OCI-LY7 (cell line): Measurements from ENCODE around the gene LTBP2. TPM values are rescaled to one million over a fixed set of nuclear protein-coding genes. Genes with fewer than 3 reads are reported as not detected.

Experiments
- BruUV-seq: library from RNA; stranded (reverse); fragments of 400-500 nt; replicated peaks from 2 replicates; lab custom pipeline; 2021; lab: Mats Ljungman, UMichigan
- CTCF ChIA-PET: fragments of 300-600 bp; sonication (Branson Sonifier 250); formaldehyde crosslinking; loops from one replicate; lab custom pipeline; 2022; ENCODE audit warnings: antibody characterized with exemption; ENCODE audit not compliant: unreplicated experiment; lab: Charles Lee
- POLR2A ChIA-PET: fragments of 300-600 bp; sonication (Branson Sonifier 250); formaldehyde crosslinking; loops from one replicate; lab custom pipeline; 2022; ENCODE audit warnings: antibody characterized with exemption; lab: Charles Lee
- DNase-seq: peaks from one replicate; pipeline ENCODE4 v3.0.0-alpha.2; 2015; ENCODE audit warnings: low spot score
- H2AFZ ChIP-seq: fragments of 200-600 bp; sonication (generic), shearing (Covaris generic); 2 replicates; pipeline ENCODE4 v1.6.1; 2014; ENCODE audit warnings: mild to moderate bottlenecking, antibody characterized with exemption, low read length, moderate library complexity
- H3K27ac ChIP-seq: fragments of 200-600 bp; sonication (generic); 2 replicates; pipeline ENCODE4 v1.5.1; 2014; ENCODE audit warnings: mixed run types, low read depth, mild to moderate bottlenecking, moderate library complexity, low read length, inconsistent platforms; ENCODE audit not compliant: poor library complexity, severe bottlenecking
- H3K36me3 ChIP-seq: fragments of 200-600 bp; sonication (generic); 2 replicates; pipeline ENCODE4 v1.6.1; 2014; ENCODE audit warnings: mild to moderate bottlenecking, antibody characterized with exemption, low read length, moderate library complexity, mixed read lengths; ENCODE audit not compliant: insufficient read depth
- H3K4me1 ChIP-seq: fragments of 200-600 bp; sonication (generic); 2 replicates; pipeline ENCODE4 v1.5.1; 2014; ENCODE audit warnings: mild to moderate bottlenecking, low read length; ENCODE audit not compliant: insufficient read depth, poor library complexity, severe bottlenecking
- H3K4me2 ChIP-seq: fragments of 200-600 bp; sonication (generic); 2 replicates; pipeline ENCODE4 v1.6.1; 2014; ENCODE audit warnings: mild to moderate bottlenecking, low read length
- H3K4me3 ChIP-seq: fragments of 200-600 bp; sonication (generic); 2 replicates; pipeline ENCODE4 v1.5.1; 2014; ENCODE audit warnings: mild to moderate bottlenecking, low read depth, low read length; ENCODE audit not compliant: poor library complexity, severe bottlenecking
- H3K79me2 ChIP-seq: fragments of 200-600 bp; sonication (generic); 2 replicates; pipeline ENCODE4 v1.6.1; 2016; ENCODE audit warnings: low read depth, mild to moderate bottlenecking, low read length, moderate library complexity, mixed read lengths; ENCODE audit not compliant: insufficient read depth
- H3K9me2 ChIP-seq: fragments of 200-600 bp; sonication (generic); 2 replicates; pipeline ENCODE4 v1.6.1; 2016; ENCODE audit warnings: mild to moderate bottlenecking, low read length, mixed read lengths; ENCODE audit not compliant: insufficient read depth
- H3K9me3 ChIP-seq: fragments of 200-600 bp; sonication (generic); 2 replicates; pipeline ENCODE4 v1.6.1; 2014; ENCODE audit warnings: mild to moderate bottlenecking, mixed run types, low read length, mixed read lengths
- H4K20me1 ChIP-seq: fragments of 200-600 bp; sonication (generic); 2 replicates; pipeline ENCODE4 v1.6.1; 2014; ENCODE audit warnings: mild to moderate bottlenecking, antibody characterized with exemption, low read length, moderate library complexity, mixed read lengths; ENCODE audit not compliant: insufficient read depth
- CTCF ChIP-seq: fragments of 200-600 bp; sonication (generic); conservative IDR thresholded peaks from 2 replicates; pipeline ENCODE4 v1.5.1; 2014; ENCODE audit warnings: mild to moderate bottlenecking, antibody characterized with exemption, low read length, moderate library complexity, mixed read lengths
- EZH2phosphoT487 ChIP-seq: fragments of 200-600 bp; sonication (generic); IDR thresholded peaks from 2 replicates; pipeline ENCODE4 v1.6.1; 2018; ENCODE audit warnings: low read depth, borderline replicate concordance, mild to moderate bottlenecking, mixed run types, antibody characterized with exemption, low read length, moderate library complexity, mixed read lengths
- intact Hi-C: fragments of 100-400 bp; cut with micrococcal nuclease; formaldehyde crosslinking; loops from one replicate; pipeline ENCODE4 v1.10.0; 2022; ENCODE audit not compliant: unreplicated experiment
- total RNA-seq, 2 experiments: library from RNA; depleted of rRNA in 1 of 2; stranded (reverse); fragments of >200 nt in 1 of 2; shearing (Covaris generic) in 1 of 2; gene quantifications; 2 replicates each; pipeline ENCODE4 v1.2.3, GENCODE V29; 2014 to 2022

LTBP2 gene
- total RNA-seq, 2 experiments from 2014 or later: 0.15 to 0.25 TPM

- intact Hi-C loops: no loop called here
- Histone ChIP-seq H3K4me1 (no peaks in the 10 kb centered on the region), H3K79me2 (no peaks in the 10 kb centered on the region), H3K4me3 (no peak overlapping the region), H4K20me1 (no peaks in the 10 kb centered on the region), H3K9me2 (no peaks in the 10 kb centered on the region), H3K4me2 (no peak overlapping the region), H2AFZ (no peak overlapping the region), H3K9me3 (no peaks in the 10 kb centered on the region), H3K36me3 (no peaks in the 10 kb centered on the region), H3K27ac (no peak overlapping the region)
- POLR2A ChIA-PET: no interaction called here
- no peak for DNase-seq
- BruUV-seq: no TSS peak
- TF ChIP-seq EZH2phosphoT487: no peak
- no peak for TF ChIP-seq CTCF
- CTCF ChIA-PET: no interaction called here
These were observed 36.6 kb upstream of the LTBP2 start for GRCh38 chr14:74648601-74649000.

GRCh38 chr14:74647678-74648461, 35.8 kb upstream of the LTBP2 start:
- POLR2A ChIA-PET: no interaction called here
- CTCF ChIA-PET: no interaction called here
- H3K4me1 ChIP-seq: no peaks in the 10 kb centered on the region
- no peaks in the 10 kb centered on the region for H3K79me2 ChIP-seq
- BruUV-seq: no TSS peak
- TF ChIP-seq CTCF (no peak), EZH2phosphoT487 (no peak)
- H2AFZ ChIP-seq: no peak overlapping the region
- H3K9me3 ChIP-seq: no peaks in the 10 kb centered on the region
- intact Hi-C loops: no loop called here
- no peak overlapping the region for H3K4me2 ChIP-seq
- no peak for DNase-seq
- H3K9me2 ChIP-seq: no peaks in the 10 kb centered on the region
- no peak overlapping the region for H3K4me3 ChIP-seq
- no peaks in the 10 kb centered on the region for H3K36me3 ChIP-seq
- H3K27ac ChIP-seq: no peak overlapping the region
- no peaks in the 10 kb centered on the region for H4K20me1 ChIP-seq

GRCh38 chr14:74647061-74647677, 35.1 kb upstream of the LTBP2 start:
- Histone ChIP-seq H3K9me3 (no peaks in the 10 kb centered on the region), H3K79me2 (no peaks in the 10 kb centered on the region), H3K27ac (no peak overlapping the region), H4K20me1 (no peaks in the 10 kb centered on the region), H3K36me3 (no peaks in the 10 kb centered on the region), H2AFZ (no peak overlapping the region), H3K4me1 (no peaks in the 10 kb centered on the region), H3K4me2 (no peak overlapping the region), H3K9me2 (no peaks in the 10 kb centered on the region), H3K4me3 (no peak overlapping the region)
- no TSS peak for BruUV-seq
- no peak for TF ChIP-seq EZH2phosphoT487
- no peak for TF ChIP-seq CTCF
- intact Hi-C loops: no loop called here
- ChIA-PET POLR2A (no interaction called here), CTCF (no interaction called here)
- no peak for DNase-seq
